ENCODE measurements around the gene RPP14.
A peak's percentile ranks its signal among the peaks of the same experiment; 100 is the strongest.

Gene RPP14

GRCh38 chr3:58305882-58306711 lies at the start of gene RPP14, which contains the start of gene HTD2 (continued):
- no peak for TF ChIP-seq MYNN (tag by site-specific recombination; IDR thresholded peaks at IDR 0.05; ENCODE audit: borderline replicate concordance)
- TF ChIP-seq ZNF394 (tag by site-specific recombination; IDR thresholded peaks at IDR 0.05; ENCODE audit: borderline replicate concordance) = no peak
- TF ChIP-seq ZNF324 (tag by site-specific recombination; IDR thresholded peaks at IDR 0.05) = peak; percentile 67; the same call in 1 of the 2 replicates
- TF ChIP-seq ZNF747 (tag by site-specific recombination; IDR thresholded peaks at IDR 0.05) = no peak
- no peak for TF ChIP-seq ZNF768 (tag by site-specific recombination; IDR thresholded peaks at IDR 0.05)
- peak; percentile 86; the same call in 1 of the 2 replicates for TF ChIP-seq CTCF (tag by site-specific recombination; IDR thresholded peaks at IDR 0.05)
- TF ChIP-seq ZFP41 (tag by site-specific recombination; IDR thresholded peaks at IDR 0.05; ENCODE audit: borderline replicate concordance) = no peak
- TF ChIP-seq ZNF426 (tag by site-specific recombination; IDR thresholded peaks at IDR 0.05) = no peak
- no peak for TF ChIP-seq ZNF792 (tag by site-specific recombination; IDR thresholded peaks at IDR 0.05)
- no peak for TF ChIP-seq EGR2 (tag by site-specific recombination; IDR thresholded peaks at IDR 0.05; ENCODE audit: low read depth)
- no peak for TF ChIP-seq ZNF791 (tag by site-specific recombination; IDR thresholded peaks at IDR 0.05)
- TF ChIP-seq ZNF560 (tag by site-specific recombination; IDR thresholded peaks at IDR 0.05; ENCODE audit: borderline replicate concordance) = no peak
- TF ChIP-seq, protein P1, sequence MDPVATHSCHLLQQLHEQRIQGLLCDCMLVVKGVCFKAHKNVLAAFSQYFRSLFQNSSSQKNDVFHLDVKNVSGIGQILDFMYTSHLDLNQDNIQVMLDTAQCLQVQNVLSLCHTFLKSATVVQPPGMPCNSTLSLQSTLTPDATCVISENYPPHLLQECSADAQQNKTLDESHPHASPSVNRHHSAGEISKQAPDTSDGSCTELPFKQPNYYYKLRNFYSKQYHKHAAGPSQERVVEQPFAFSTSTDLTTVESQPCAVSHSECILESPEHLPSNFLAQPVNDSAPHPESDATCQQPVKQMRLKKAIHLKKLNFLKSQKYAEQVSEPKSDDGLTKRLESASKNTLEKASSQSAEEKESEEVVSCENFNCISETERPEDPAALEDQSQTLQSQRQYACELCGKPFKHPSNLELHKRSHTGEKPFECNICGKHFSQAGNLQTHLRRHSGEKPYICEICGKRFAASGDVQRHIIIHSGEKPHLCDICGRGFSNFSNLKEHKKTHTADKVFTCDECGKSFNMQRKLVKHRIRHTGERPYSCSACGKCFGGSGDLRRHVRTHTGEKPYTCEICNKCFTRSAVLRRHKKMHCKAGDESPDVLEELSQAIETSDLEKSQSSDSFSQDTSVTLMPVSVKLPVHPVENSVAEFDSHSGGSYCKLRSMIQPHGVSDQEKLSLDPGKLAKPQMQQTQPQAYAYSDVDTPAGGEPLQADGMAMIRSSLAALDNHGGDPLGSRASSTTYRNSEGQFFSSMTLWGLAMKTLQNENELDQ (tag by site-specific recombination; IDR thresholded peaks at IDR 0.05; ENCODE audit: low read depth) = no peak
- TF ChIP-seq ZNF626 (tag by site-specific recombination; IDR thresholded peaks at IDR 0.05) = no peak
- TF ChIP-seq, protein P2, sequence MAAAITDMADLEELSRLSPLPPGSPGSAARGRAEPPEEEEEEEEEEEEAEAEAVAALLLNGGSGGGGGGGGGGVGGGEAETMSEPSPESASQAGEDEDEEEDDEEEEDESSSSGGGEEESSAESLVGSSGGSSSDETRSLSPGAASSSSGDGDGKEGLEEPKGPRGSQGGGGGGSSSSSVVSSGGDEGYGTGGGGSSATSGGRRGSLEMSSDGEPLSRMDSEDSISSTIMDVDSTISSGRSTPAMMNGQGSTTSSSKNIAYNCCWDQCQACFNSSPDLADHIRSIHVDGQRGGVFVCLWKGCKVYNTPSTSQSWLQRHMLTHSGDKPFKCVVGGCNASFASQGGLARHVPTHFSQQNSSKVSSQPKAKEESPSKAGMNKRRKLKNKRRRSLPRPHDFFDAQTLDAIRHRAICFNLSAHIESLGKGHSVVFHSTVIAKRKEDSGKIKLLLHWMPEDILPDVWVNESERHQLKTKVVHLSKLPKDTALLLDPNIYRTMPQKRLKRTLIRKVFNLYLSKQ (tag by site-specific recombination; IDR thresholded peaks at IDR 0.05; ENCODE audit: borderline replicate concordance) = no peak
- TF ChIP-seq, protein P3, sequence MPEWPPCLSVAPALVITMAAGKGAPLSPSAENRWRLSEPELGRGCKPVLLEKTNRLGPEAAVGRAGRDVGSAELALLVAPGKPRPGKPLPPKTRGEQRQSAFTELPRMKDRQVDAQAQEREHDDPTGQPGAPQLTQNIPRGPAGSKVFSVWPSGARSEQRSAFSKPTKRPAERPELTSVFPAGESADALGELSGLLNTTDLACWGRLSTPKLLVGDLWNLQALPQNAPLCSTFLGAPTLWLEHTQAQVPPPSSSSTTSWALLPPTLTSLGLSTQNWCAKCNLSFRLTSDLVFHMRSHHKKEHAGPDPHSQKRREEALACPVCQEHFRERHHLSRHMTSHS (tag by site-specific recombination; IDR thresholded peaks at IDR 0.05) = no peak
- no peak for TF ChIP-seq ZNF423 (tag by site-specific recombination; IDR thresholded peaks at IDR 0.05)
- peak; percentile 86 for TF ChIP-seq ZNF449 (tag by site-specific recombination; IDR thresholded peaks at IDR 0.05)
- no peak for TF ChIP-seq ZNF280D (tag by site-specific recombination; IDR thresholded peaks at IDR 0.05)
- TF ChIP-seq ZSCAN4 (tag by site-specific recombination; IDR thresholded peaks at IDR 0.05) = peak; percentile 44
- TF ChIP-seq ZBTB48 (tag by site-specific recombination; IDR thresholded peaks at IDR 0.05) = no peak
- no peak for TF ChIP-seq ZNF701 (tag by site-specific recombination; IDR thresholded peaks at IDR 0.05)

Data from HEK293 (cell line).